ENCODE measurements around the gene CHST15. TPM values are rescaled to one million over a fixed set of nuclear protein-coding genes. Genes with fewer than 3 reads are reported as not detected.

Gene CHST15
- total and polyA plus RNA-seq, 2 of the 8 experiments (the other 6 are each of a cell fraction or from before 2014, with no cell fraction given), result 8.8 to 9.1 TPM

GRCh38 chr10:124045276-124045675 lies 48.1 kb downstream of the CHST15 start:
- no peak overlapping the region for H2BK15ac ChIP-seq (ENCODE audit: low read length)
- H2BK5ac ChIP-seq (ENCODE audit: low read depth, low read length), result no peak overlapping the region
- H3K79me2 ChIP-seq (ENCODE audit: control insufficient read depth in 1 of 2, insufficient read depth in 2 of 2, low read length in 2 of 2), result no peaks in the 10 kb centered on the region
- H3K23ac ChIP-seq (ENCODE audit: insufficient read length), result no peak overlapping the region
- no peak overlapping the region for H3K4me3 ChIP-seq (ENCODE audit: extremely low read depth in 1 of 4, insufficient read depth in 2 of 4, low read depth in 3 of 4, low read length in 4 of 4)
- H4K91ac ChIP-seq (replicated peaks; ENCODE audit: insufficient read length, low read length), result no peak overlapping the region
- no peak overlapping the region for H3K27ac ChIP-seq (ENCODE audit: low read depth, low read length)
- no peaks in the 10 kb centered on the region; a peak in 1 of 7 replicates for H3K27me3 ChIP-seq (replicated peaks in 1 of 4; ENCODE audit: control insufficient read depth in 3 of 4, extremely low read depth in 1 of 4, insufficient read depth in 3 of 4, low read length in 3 of 4)
- H2BK120ac ChIP-seq (replicated peaks; ENCODE audit: low read depth, low read length), result no peak overlapping the region
- no peaks in the 10 kb centered on the region for H4K20me1 ChIP-seq (replicated peaks in 1 of 2; ENCODE audit: control insufficient read depth in 1 of 2, insufficient read depth in 2 of 2, low read length in 2 of 2)
- FAIRE-seq (no peak), DNase-seq (ENCODE audit: low read depth in 1 of 2, low spot score in 2 of 2) (no peak)
- H4K5ac ChIP-seq (ENCODE audit: insufficient read length, low read depth, low read length), result no peak overlapping the region
- WGBS, 2 experiments (ENCODE audit: extremely low coverage in 1 of 2, insufficient coverage in 1 of 2, insufficient read length in 1 of 2, insufficient replicate concordance in 2 of 2, low coverage in 1 of 2, low lambda C conversion rate in 2 of 2, missing lambda C conversion rate in 1 of 2), result 90% methylated on average over 6 of the region's 6 CpGs; no CpG with 5 or more reads in 1 of the 2 experiments
- H3K4me2 ChIP-seq (ENCODE audit: insufficient read depth in 1 of 2, low read depth in 2 of 2, low read length in 2 of 2), result no peak overlapping the region
- no peak overlapping the region for H3K56ac ChIP-seq (replicated peaks; ENCODE audit: insufficient read length, low read depth, low read length)
- ChIA-PET CTCF (ENCODE audit: partially characterized antibody) (no interaction called here), POLR2A (ENCODE audit: partially characterized antibody) (no interaction called here)
- no peak overlapping the region for H3K9ac ChIP-seq (replicated peaks in 1 of 4; ENCODE audit: extremely low read depth in 1 of 4, low read depth in 3 of 4, low read length in 3 of 4)
- H2AK5ac ChIP-seq (ENCODE audit: low read depth, low read length), result no peak overlapping the region
- no peaks in the 10 kb centered on the region for H3K9me3 ChIP-seq (ENCODE audit: insufficient read depth in 2 of 2, low read depth in 1 of 2, low read length in 1 of 2)
- H3K4me1 ChIP-seq (replicated peaks in 1 of 4; ENCODE audit: control insufficient read depth in 3 of 4, insufficient read depth in 4 of 4, low read length in 3 of 4), result peaks cover 0 to 3% (median under 1%) of the 10 kb centered on the region in 4 experiments; a peak in 2 of 7 replicates
- no peak overlapping the region for H2AFZ ChIP-seq (ENCODE audit: low read length)
- H4K8ac ChIP-seq (ENCODE audit: extremely low read depth, insufficient read depth, low read length), result no peak overlapping the region
- H2BK20ac ChIP-seq (ENCODE audit: low read length), result no peak overlapping the region
- no peak overlapping the region for H2BK12ac ChIP-seq (ENCODE audit: low read depth, low read length)
- peaks cover 3% of the 10 kb centered on the region; the same call in 1 of the 2 replicates for H3K79me1 ChIP-seq (ENCODE audit: low read depth, low read length)
- no peak overlapping the region for H3K4ac ChIP-seq (replicated peaks; ENCODE audit: insufficient read length, low read depth, low read length)
- H3K14ac ChIP-seq (ENCODE audit: insufficient read length), result no peak overlapping the region
- H3K18ac ChIP-seq (ENCODE audit: extremely low read depth, low read length), result no peak overlapping the region
- H3K36me3 ChIP-seq (ENCODE audit: control insufficient read depth in 2 of 4, insufficient read depth in 4 of 4, low read length in 3 of 4), result no peaks in the 10 kb centered on the region
- no peaks in the 10 kb centered on the region for H3K23me2 ChIP-seq (ENCODE audit: low read depth, low read length)
- TF ChIP-seq SP1 (IDR thresholded peaks at IDR 0.05; ENCODE audit: low read depth, low read length), result no peak
- TF ChIP-seq JUN (IDR thresholded peaks at IDR 0.05; ENCODE audit: low read depth, low read length), result no peak
- no peak for TF ChIP-seq CREB1 (IDR thresholded peaks at IDR 0.05)
- no peak for TF ChIP-seq TBP (IDR thresholded peaks at IDR 0.05; ENCODE audit: low read depth, low read length)
- TF ChIP-seq MAFK (IDR thresholded peaks at IDR 0.05; ENCODE audit: low read depth, low read length), result no peak
- TF ChIP-seq RAD21 (IDR thresholded peaks at IDR 0.05 in 1 of 2, conservative IDR thresholded peaks at IDR 0.05 in 1 of 2; ENCODE audit: low read depth in 2 of 2, low read length in 2 of 2), result no peak
- TF ChIP-seq SIX5 (IDR thresholded peaks at IDR 0.05; ENCODE audit: low read depth, low read length), result no peak
- no peak for TF ChIP-seq KDM1A (IDR thresholded peaks at IDR 0.05; ENCODE audit: borderline replicate concordance, low read length)
- TF ChIP-seq CHD2 (IDR thresholded peaks at IDR 0.05; ENCODE audit: low read length), result no peak
- no peak for TF ChIP-seq GABPA (IDR thresholded peaks at IDR 0.05; ENCODE audit: borderline replicate concordance, insufficient read depth, low read length)
- TF ChIP-seq SP4 (IDR thresholded peaks at IDR 0.05; ENCODE audit: low read length), result no peak
- TF ChIP-seq E2F6 (IDR thresholded peaks at IDR 0.05), result no peak
- TF ChIP-seq EZH2 (IDR thresholded peaks at IDR 0.05; ENCODE audit: low read depth, low read length, severe bottlenecking), result no peak
- no peak for TF ChIP-seq KDM4A (IDR thresholded peaks at IDR 0.05; ENCODE audit: low read depth, low read length, severe bottlenecking)
- TF ChIP-seq SAP30 (IDR thresholded peaks at IDR 0.05; ENCODE audit: insufficient read depth, insufficient replicate concordance, low read length), result no peak
